Measurements from ENCODE around the gene ETV3.

The ETV3 gene

DNA sequence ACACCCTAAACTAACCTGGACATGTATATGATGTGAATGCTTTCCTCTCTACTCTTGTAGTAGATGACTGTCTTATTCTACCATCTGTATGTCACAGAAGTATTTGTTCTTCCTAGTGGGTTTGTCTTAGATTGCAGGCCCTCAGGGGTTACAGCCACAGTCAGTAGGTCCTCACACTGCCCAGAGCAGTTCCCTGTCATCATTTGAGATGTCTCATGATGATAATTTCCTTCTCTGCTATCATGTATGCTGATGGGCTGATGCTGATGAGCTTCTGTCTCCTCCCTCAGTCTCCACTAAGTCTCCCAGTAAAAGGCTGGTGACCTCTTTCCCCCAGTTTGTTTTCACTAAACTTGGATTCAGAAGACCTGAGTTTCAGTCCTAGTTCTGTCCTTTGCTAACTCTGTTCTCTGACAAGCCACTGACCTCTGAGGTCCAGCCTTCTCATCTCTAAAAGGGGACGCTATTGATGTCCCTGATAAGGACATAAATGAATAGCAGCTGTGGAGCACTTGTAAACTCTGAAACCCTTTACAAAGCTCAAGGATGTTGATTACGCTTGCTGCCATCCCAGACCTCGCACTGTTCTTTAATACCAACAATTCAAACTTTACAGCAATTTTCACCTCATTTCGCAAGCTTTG lies 3.1 kb upstream of the ETV3 start:
- DNase-seq: no peak

- no peak for DNase-seq
These were observed 1.9 kb upstream of the ETV3 start for GRCh38 chr1:157140063-157140588.

GRCh38 chr1:157139052-157139715 lies 989 bp upstream of the ETV3 start:
- no peak for DNase-seq

DNA sequence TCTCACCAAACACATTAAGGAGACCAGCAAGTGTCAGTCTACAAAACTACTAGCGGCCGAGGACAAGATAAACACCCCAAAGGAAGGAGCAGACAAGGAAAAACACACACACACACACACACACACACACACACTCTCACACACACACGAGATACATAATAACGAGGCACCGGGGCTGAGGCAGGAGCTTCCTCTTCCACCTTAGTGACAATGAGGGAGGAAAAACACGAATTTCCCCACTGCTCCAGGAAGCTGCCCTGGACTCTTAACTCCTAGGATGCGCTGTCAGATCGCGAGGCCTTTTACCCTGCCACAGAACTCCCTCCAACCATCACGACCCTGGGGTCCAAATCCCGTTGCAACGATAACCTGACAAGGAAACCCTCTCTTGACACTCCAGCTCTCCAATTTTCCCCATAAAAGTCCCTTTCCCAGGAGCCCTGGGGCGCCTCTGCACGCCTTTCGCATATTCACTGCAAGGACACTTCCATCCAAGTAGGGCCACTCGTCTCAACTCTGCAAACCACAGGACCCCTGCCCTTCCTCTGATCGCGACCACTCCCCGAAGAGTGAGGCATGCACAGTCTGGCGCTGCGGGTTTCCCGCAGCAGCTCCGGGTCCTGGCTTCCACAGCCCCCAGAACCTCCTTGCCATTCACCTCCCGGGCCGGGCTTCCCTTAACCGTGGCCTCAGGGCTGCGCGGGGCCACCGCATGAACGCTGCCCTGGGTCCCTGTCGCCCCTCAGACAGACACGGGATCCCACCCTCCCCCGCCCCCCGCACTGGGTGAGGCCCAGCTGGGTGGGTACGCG lies 581 bp downstream of the ETV3 start:
- DNase-seq: peak; percentile 19

DNA sequence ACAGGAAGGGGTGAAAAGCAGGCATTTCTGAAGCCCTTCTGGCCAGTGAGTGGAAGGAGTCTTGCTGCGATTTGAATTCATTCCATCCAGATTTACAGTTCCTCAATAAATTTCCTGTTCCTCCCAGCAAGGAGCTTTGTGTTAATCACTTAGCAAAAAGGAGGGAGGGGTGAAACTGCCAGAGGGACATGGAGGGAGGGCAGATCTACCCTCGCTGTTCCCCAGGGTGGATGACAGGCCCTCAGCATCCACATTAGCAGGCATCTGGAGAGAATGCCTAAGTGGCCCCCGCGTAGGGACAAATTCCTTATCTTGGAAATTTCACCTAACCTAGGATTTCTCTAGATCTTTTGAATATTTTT lies 1.2 kb downstream of the ETV3 start:
- no peak for DNase-seq

DNA sequence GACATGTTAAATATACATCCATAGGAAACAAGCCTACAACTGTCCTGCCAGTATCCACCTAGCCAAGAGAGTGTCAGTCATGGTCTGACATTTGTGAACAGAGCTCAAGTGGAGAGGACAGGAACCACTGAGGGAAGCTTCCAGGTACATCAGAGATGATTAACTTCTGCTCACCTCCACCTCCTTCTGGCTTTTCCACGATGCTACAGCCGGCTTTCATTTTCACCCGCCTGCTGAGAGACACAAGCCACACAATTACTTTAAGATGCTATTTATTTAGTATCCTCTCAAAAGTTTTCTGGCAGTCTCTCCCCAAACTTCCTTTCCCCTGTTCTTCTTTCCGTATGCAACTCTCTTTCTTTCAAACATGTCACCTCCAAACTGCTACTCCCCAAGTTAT lies 2.1 kb downstream of the ETV3 start:
- DNase-seq: no peak

DNA sequence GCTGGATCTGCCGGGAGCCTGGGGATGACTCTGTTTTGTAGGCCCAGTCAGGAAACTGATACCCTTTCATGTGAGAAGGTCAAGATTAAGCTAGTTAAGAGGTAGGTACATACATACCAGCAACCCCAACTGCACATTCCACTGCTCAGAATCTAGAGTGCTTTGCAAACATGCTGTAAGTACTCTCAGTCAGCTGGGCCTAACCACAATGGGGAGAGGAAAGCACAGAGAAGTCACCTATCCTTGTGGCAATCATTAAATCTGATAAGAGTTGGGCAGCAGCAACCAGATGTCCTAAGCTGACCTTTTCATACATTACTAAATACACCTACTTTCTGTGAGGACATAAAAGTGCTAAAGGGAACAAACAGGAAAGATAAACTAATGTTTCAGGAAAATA lies 2.5 kb downstream of the ETV3 start:
- DNase-seq: no peak

DNA sequence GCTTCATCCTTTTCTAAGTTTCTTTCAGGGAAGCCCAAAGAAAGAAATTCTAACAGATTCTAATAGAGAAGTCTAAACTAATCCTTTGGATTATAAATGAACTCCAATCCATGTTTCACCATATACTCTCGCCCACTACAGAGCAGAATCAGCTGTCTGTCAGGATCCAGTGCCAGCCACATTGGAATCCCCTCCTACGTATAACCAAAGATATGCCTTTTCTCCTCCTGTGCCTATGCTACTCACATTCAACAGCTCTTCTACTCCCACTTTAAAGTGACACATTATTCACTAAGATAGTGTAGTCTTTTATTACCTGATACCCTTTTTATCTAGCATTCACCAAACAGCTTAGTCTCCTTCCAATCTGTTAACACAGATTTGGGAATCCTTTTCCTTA lies 3.1 kb downstream of the ETV3 start:
- no peak for DNase-seq

- DNase-seq: no peak
These were observed 3.8 kb downstream of the ETV3 start for GRCh38 chr1:157134442-157134841.

DNA sequence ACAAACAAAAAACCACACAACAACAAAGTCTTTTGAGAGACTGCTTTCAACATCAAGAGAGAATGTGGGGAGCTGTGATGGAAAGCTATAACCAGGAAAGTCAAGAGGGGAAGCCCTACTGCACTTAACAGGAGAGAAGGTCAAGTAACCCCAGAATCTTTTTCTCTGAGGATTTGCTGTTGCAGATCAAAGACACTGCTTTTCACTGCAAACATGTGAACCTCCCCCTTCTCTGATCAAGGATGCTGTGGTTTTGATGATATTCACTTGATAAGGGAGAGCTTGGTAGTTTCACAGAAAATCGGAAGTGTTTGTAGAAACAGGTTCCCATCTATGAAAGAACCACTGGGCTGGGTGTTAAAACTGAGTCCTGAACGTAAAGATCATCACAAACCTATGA lies 4.8 kb downstream of the ETV3 start:
- DNase-seq: no peak

DNA sequence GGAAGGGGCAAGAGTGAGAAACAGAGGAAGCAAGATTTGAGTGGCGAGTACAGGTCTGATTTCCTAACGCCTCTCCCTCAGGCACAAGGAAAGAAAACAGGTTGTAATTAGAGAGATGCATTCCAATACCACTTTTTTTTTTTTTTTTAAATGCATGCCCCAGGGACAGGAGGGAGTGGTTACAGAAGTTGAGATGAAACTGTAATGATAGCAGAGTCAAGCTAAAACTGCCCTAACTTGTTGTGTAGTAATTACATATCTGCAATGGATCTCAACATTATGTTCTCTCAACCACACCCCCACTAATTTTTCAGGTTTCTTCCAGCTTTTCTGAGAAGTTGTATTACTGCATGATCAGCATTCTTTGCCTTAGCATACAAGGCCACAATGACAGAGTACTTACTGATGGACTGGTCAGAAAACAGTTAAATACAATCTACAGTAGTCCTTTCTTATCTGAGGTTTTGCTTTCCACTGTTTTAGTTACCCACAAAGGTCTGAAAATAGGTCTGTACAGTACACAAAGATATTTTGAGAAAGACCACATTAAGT lies 5.5 kb downstream of the ETV3 start:
- no peak for DNase-seq

GRCh38 chr1:157132111-157132510 lies 6.1 kb downstream of the ETV3 start:
- DNase-seq: no peak

DNA sequence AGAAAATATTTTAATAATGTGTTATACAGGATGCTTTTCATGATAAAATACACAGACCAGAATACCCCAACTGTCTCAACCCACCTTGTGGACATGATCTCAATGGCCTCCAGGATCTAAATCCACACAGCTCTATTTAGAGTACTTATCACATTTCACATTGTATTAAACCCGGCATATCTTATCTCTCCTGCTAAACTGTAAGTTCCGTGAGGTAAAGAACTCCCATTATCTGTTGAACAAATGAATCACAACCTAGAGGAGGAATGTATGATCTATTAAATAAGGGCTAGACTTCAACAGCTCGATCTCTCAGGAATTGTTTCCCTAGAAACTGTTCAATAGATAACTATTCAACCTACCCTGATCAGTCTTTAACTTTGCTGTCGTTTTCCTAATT lies 6.9 kb downstream of the ETV3 start:
- no peak for DNase-seq

DNA sequence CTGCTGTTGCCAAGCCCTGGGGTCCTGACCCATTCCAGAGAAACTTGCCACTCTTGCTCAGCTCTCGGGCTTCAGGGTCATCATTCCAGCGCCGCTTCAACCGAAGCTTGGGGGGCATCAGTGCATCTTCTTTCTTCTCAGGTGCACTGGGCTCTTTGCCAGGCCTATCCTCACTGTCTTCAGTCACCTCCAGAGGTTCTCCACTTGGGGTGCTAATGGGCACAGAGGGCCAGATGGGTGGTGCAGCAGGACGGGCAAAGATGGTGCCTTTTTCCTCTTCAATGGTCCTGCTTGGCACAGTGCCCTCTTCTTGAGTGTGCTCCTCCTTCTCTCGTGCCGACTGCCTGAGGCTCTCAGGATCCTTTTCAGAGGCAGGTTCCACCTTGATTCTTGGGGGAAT lies 13.3 kb downstream of the ETV3 start:
- no peak for DNase-seq

DNA sequence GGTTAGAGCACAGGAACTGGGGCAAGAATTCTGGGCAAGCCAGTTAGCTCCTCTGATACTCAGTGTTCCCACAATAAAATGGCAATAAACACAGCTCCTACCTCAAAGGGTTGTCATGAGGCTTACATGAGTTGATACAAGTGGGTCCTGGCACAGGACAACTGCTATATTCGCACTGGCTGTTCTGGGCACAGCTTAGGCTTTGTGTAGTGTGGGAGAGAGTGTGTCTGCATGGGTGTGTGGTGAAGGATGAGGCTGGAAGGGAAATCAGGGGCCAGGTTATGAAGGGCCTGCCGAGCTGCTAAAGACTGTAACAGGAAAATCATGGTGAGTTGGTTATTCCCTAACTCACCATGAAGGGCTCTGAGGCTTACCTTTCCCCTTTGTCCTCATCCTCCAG lies 18.7 kb downstream of the ETV3 start:
- DNase-seq: no peak

DNA sequence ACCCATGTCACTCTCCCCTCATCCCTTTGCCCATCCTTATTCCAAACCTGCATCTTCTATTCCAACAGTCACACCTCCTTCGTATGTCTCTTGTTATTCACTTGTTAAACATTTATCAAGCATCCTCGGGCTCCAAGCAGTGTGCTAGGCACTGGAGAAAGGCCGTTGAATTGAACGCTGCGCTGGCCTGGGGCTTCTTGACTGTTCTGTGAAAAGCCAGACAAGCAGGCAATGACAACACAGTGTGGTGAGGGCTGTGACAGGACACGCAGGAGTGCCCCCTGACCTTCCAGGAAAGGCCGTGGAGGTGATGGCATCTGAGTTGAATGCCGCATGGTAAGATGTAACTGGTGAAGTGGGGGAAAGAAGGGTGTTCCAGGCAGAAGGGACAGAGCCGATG lies 19.2 kb downstream of the ETV3 start:
- DNase-seq: no peak

GRCh38 chr1:157117527-157118057 lies 20.6 kb downstream of the ETV3 start:
- no peak for DNase-seq

DNA sequence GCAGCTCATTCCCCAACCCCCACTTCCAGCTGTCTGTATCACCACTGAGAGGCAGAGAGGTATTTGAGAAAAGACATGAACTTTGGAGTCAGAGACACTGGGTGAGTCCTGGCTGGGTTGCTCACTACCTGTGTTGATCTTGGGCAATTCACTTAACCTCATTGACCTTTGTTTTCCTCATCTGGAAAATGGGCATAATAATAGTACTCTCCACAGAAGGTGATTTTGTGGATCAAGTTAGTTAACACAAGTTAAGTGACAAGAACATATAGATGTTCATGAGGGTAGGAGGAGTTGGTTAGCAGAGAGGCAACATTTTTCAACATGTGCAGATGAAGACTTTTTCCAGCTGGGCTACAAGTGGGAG lies 21.5 kb downstream of the ETV3 start:
- DNase-seq: no peak

DNA sequence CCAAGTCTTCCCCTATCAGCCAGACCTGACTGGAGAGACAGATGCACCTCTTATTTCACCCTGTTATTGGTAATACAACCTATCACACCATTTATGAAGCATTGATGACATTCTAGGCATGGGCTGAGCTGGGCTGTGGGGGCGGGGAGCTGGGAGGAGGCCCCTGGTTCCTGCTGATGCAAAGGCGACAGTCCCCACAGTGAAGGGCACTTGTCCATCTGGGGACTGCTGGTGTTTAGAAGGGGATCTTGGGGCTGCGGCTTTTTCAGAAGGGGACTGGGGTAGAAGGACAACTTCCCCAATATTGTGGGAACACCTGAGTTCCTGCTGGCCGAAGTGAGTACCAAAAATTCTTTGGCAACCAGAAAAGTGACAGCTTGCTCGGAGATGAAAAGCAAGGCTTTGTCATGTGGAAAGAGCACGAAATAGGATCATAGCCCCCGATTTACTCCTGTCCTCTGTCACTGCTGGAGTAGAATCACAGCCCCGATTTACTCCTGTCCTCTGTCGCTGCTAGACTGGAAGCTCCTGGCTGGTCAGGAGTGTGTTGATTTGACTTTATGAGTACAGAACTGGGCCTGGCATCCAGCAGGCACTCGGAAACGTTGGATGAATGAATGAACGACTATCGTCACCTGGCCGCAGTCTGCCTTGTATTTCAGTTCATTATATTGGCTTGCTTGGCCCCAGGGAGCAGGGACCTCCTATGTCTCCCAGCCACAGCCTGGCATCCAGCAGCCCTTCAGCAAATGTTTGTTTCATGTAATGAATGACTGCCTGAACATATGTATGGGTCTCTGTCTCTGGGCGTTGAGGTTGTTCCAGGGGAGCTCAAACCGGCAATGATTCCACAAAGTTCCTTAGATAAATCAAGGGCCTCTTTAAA lies 22.1 kb downstream of the ETV3 start:
- no peak for DNase-seq

DNA sequence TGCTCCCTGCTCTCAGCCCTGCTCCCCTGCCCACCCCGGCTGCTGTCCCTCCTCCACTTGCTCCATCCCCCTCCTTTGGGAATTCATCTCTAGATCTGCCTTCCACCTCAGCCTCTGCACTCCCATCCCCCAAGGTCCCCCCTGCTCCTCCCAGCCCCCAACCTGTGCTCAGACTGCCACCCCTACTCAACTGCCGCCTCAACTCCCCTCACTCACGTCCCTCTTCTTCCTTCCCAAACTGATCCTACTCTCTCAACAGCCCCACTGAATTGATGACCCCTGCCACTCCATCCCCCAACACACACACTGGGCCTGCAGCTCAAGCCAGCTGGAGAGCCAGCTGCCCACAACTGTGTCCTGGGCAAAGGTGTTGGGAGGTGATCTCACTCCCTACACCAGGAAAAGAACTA lies 22.8 kb downstream of the ETV3 start:
- no peak for DNase-seq

DNA sequence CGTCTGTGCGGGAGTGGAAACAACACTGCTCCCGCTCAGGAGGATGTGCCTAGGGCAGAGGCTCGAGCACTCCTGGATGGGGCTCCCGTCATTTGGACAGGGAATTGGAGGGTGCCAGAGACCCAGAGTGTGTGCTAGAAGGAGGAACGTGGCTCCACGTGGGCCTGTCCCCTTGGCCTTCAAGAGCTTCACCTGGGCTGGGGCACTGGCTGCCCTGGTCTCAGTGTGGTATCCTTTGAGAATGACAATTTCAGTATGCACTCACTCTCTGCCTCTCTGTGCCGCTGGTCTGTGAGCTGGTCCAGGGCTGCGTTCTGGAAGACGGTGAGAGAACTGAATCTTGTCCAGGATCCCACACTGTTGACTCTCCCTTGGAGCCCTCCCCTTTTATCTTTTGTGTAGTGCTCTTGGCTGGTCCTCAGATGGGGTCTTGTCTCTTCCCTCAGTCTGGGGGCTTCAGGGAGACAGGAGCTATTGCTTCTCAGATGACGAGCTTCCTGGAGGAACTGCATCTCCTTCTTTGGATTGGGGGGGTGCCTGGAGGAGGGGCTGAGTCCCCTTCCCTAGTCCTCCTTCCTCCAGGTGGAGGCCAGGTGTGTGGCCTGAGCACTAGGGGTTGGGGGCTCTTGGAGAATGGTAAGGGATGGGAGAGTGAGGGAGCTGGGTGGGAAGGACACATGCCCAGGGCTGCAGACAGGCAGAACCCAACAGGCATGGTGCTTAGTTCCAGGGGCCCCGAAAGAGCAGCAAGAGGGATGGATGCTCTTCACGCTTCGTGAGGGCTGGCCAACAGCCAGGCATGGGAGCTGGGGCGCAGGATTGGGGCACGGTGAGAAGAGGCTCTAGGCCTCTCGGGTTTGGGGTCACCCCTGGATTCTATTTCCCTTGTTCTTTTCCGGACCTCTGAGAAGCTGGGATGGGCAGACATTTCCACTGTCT lies 23.7 kb downstream of the ETV3 start:
- DNase-seq: no peak

Measured in right kidney (tissue), 1 donor.